ENCODE results near the gene AFF3. TPM values are rescaled to one million over a fixed set of nuclear protein-coding genes. Genes with fewer than 3 reads are reported as not detected.

The AFF3 gene
- total and polyA plus RNA-seq, 2 donors (not counting 3 experiments of a cell fraction or from before 2014, with no cell fraction given) = 0.06 to 0.07 TPM

DNA sequence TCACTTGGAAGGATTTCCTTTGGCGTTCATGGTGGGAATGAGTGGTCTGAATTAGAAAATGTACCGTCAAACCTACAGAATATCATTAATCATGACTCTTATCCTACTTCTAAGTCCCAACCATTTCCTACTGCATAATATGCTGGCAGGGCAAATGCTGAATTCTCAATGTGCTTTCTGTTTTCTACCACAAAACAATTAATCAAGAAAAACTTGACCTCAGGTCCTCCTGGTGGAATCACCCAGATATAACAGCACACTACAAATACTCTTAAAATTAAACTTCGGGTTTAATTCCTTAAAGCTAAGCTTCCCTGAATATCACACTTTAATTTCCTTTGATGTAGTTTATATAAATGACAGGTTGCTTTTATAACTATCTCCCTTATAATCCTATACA lies 301.6 kb downstream of the AFF3 start:
- FAIRE-seq (no peak), DNase-seq (ENCODE audit: low read depth, low spot score) (no peak)
- no peak overlapping the region for H3K4me3 ChIP-seq (replicated peaks in 1 of 3; ENCODE audit: insufficient read depth in 1 of 3, low read depth in 1 of 3, low read length in 3 of 3)
- dilution Hi-C loops (cut with MboI; ENCODE audit: extremely low pct_ligation_motif_present, low sequenced_read_pairs) (no loop called here), intact Hi-C loops (cut with micrococcal nuclease) (no loop called here)
- no peaks in the 10 kb centered on the region for H3K79me2 ChIP-seq (ENCODE audit: control insufficient read depth, insufficient read depth, low read length)
- no peak overlapping the region for H3K4me2 ChIP-seq (ENCODE audit: insufficient read depth, low read length)
- ChIA-PET CTCF (interaction anchor here (1.3 to 2.8 kb wide), 2 partner anchors 10 to 22 kb away, joined by 5 to 14 read pairs; no protein-coding TSS in a partner anchor), POLR2A (no interaction called here)
- H3K9ac ChIP-seq (replicated peaks; ENCODE audit: extremely low read depth, insufficient read depth, low read length) = no peak overlapping the region
- H2AFZ ChIP-seq (ENCODE audit: low read depth, low read length) = no peak overlapping the region
- no peaks in the 10 kb centered on the region for H3K4me1 ChIP-seq (ENCODE audit: control insufficient read depth, extremely low read depth, insufficient read depth, low read length)
- no peak overlapping the region for H3K27ac ChIP-seq (ENCODE audit: insufficient read depth, low read depth, low read length)
- TF ChIP-seq, protein P1, sequence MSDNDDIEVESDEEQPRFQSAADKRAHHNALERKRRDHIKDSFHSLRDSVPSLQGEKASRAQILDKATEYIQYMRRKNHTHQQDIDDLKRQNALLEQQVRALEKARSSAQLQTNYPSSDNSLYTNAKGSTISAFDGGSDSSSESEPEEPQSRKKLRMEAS (IDR thresholded peaks at IDR 0.05; ENCODE audit: insufficient read depth, insufficient read length) = no peak
- TF ChIP-seq GATA2 (IDR thresholded peaks at IDR 0.05; ENCODE audit: insufficient read depth, insufficient read length, low read depth, low read length) = no peak
- TF ChIP-seq FOS (IDR thresholded peaks at IDR 0.05; ENCODE audit: borderline replicate concordance, insufficient read depth, low read length) = no peak
- TF ChIP-seq MYC (IDR thresholded peaks at IDR 0.05; ENCODE audit: low read depth, low read length) = no peak
- TF ChIP-seq POLR2A (IDR thresholded peaks at IDR 0.05; ENCODE audit: low read depth, low read length) = no peak
- TF ChIP-seq CTCF (IDR thresholded peaks at IDR 0.05; ENCODE audit: extremely low read depth in 1 of 2, insufficient read depth in 1 of 2, low read depth in 1 of 2, low read length in 2 of 2) = no peak
- no peak for TF ChIP-seq EZH2 (IDR thresholded peaks at IDR 0.05; ENCODE audit: borderline replicate concordance, low read depth, low read length, severe bottlenecking)
- no peak for TF ChIP-seq JUN (IDR thresholded peaks at IDR 0.05; ENCODE audit: borderline replicate concordance, insufficient read depth, insufficient read length, low read depth)
- TF ChIP-seq POLR2AphosphoS5 (IDR thresholded peaks at IDR 0.05; ENCODE audit: insufficient read depth, low read depth, low read length) = no peak
- no peaks in the 10 kb centered on the region for H3K9me3 ChIP-seq (replicated peaks; ENCODE audit: control insufficient read depth, insufficient read depth, low read length)
- no peaks in the 10 kb centered on the region for H3K36me3 ChIP-seq (ENCODE audit: control insufficient read depth in 2 of 2, extremely low read depth in 1 of 2, insufficient read depth in 2 of 2, low read length in 2 of 2)
- no peaks in the 10 kb centered on the region for H3K27me3 ChIP-seq (ENCODE audit: control insufficient read depth in 2 of 2, insufficient read depth in 2 of 2, low read length in 2 of 2)
- BruUV-seq (replicated peaks) = no TSS peak
- H3K9me1 ChIP-seq (replicated peaks; ENCODE audit: control insufficient read depth, extremely low read depth, insufficient read depth, low read length) = no peaks in the 10 kb centered on the region
- no peaks in the 10 kb centered on the region for H4K20me1 ChIP-seq (replicated peaks; ENCODE audit: control insufficient read depth, extremely low read depth, insufficient read depth, low read length)
